HepG2 (cell line): ENCODE data around the gene IL22RA1. TPM values are rescaled to one million over a fixed set of nuclear protein-coding genes. Genes with fewer than 3 reads are reported as not detected.

ENCODE experiments used
- ATAC-seq: fragments of 200-7000 bp; cut with Tn5 transposase; 3 replicates; pipeline ENCODE4 v1.9.1; 2020; ENCODE audit warnings: mild to moderate bottlenecking, moderate library complexity
- BruUV-seq: library from RNA; stranded (reverse); fragments of 400-500 nt; replicated peaks from 2 replicates; lab custom pipeline; 2021; lab: Mats Ljungman, UMichigan
- CTCF ChIA-PET: fragments of 300-600 bp; formaldehyde crosslinking; extraction: SDS; loops from one replicate; lab custom pipeline; 2021; ENCODE audit warnings: low total read pairs, inconsistent platforms, low intra/inter-chr PET ratio; lab: Yijun Ruan, JAX
- POLR2A ChIA-PET: fragments of 350-600 bp; sonication (Branson Sonifier 250); formaldehyde crosslinking; loops from one replicate; lab custom pipeline; 2020; ENCODE audit warnings: antibody characterized with exemption, inconsistent platforms; lab: Yijun Ruan, JAX
- DNase-seq: peaks from one replicate; pipeline ENCODE4 v3.0.0-alpha.2; 2015; ENCODE audit warnings: low spot score
- FAIRE-seq: peaks from 3 replicates; lab custom pipeline; 2011; peaks lifted over from hg19 to GRCh38; lab: Jason Lieb, UNC
- H2AFZ ChIP-seq: one replicate; pipeline ENCODE4 v1.6.1; 2011; ENCODE audit warnings: low read length, inconsistent platforms
- H3K27ac ChIP-seq: fragments of 300-600 bp; 3 replicates; pipeline ENCODE4 v1.8.0; 2011; ENCODE audit warnings: mixed run types, mild to moderate bottlenecking, mixed read lengths, low read length, inconsistent platforms; ENCODE audit not compliant: insufficient read depth; ENCODE audit errors: extremely low read length
- H3K27me3 ChIP-seq, 2 experiments: fragments of 200-600 bp in 1 of 2; 2 replicates in 1 of 2; 3 replicates in 1 of 2; pipeline versions ENCODE4 v1.6.0 to v1.8.0; 2011; ENCODE audit warnings: low read length in 2 of 2, mild to moderate bottlenecking in 2 of 2, moderate library complexity in 2 of 2, inconsistent platforms in 1 of 2; ENCODE audit not compliant: insufficient read depth in 2 of 2, control insufficient read depth in 1 of 2
- H3K36me3 ChIP-seq, 2 experiments: fragments of 200-600 bp in 1 of 2; replicated peaks in 1 of 2; 2 replicates in 1 of 2; 3 replicates in 1 of 2; pipeline versions ENCODE4 v1.5.1 to v1.8.0; 2011; ENCODE audit warnings: low read length in 2 of 2, inconsistent platforms in 1 of 2; ENCODE audit not compliant: insufficient read depth in 2 of 2, control insufficient read depth in 1 of 2
- H3K4me1 ChIP-seq: 2 replicates; pipeline ENCODE4 v1.5.1; 2012; ENCODE audit warnings: low read length, inconsistent platforms; ENCODE audit not compliant: insufficient read depth
- H3K4me2 ChIP-seq: 2 replicates; pipeline ENCODE4 v1.6.0; 2011; ENCODE audit warnings: low read depth, low read length, inconsistent platforms
- H3K4me3 ChIP-seq, 3 experiments: fragments of 200-600 bp in 1 of 3; sonication (generic), shearing (Covaris generic) in 1 of 3; replicated peaks in 1 of 3; 2 replicates each; pipeline ENCODE4 v1.5.1; 2011 to 2016; ENCODE audit warnings: low read length in 3 of 3, inconsistent platforms in 2 of 3, low read depth in 2 of 3, mild to moderate bottlenecking in 2 of 3, control low read depth in 1 of 3, mixed read lengths in 1 of 3; ENCODE audit not compliant: insufficient read depth in 1 of 3
- H3K79me2 ChIP-seq: one replicate; pipeline ENCODE4 v1.6.1; 2011; ENCODE audit warnings: low read length, inconsistent platforms; ENCODE audit not compliant: insufficient read depth
- H3K9ac ChIP-seq: 2 replicates; pipeline ENCODE4 v1.6.0; 2011; ENCODE audit warnings: mild to moderate bottlenecking, low read depth, low read length, inconsistent platforms; ENCODE audit not compliant: insufficient read depth
- H3K9me3 ChIP-seq: 2 replicates; pipeline ENCODE4 v1.5.1; 2012; ENCODE audit warnings: mild to moderate bottlenecking, low read length
- H4K20me1 ChIP-seq: 2 replicates; pipeline ENCODE4 v1.6.0; 2011; ENCODE audit warnings: inconsistent platforms, mild to moderate bottlenecking, low read length, moderate library complexity; ENCODE audit not compliant: insufficient read depth
- ARNT2 ChIP-seq: sonication (generic); formaldehyde crosslinking; IDR thresholded peaks from 2 replicates; pipeline ENCODE4 v1.8.0; 2022; ENCODE audit warnings: mild to moderate bottlenecking, low read depth, missing genetic modification reagents, moderate library complexity
- ELF1 ChIP-seq: sonication (generic); formaldehyde crosslinking; IDR thresholded peaks from 2 replicates; pipeline ENCODE4 v1.4.0; 2020; ENCODE audit warnings: missing genetic modification reagents
- PTBP1 ChIP-seq: fragments of 200-400 bp; formaldehyde crosslinking; IDR thresholded peaks from 2 replicates; pipeline ENCODE4 v1.6.1; 2018; ENCODE audit warnings: low read length, low read depth; ENCODE audit not compliant: poor library complexity, severe bottlenecking
- SIX4 ChIP-seq: sonication (generic); formaldehyde crosslinking; IDR thresholded peaks from 2 replicates; pipeline ENCODE4 v1.4.0; 2020; ENCODE audit warnings: missing genetic modification reagents
- SOX5 ChIP-seq: IDR thresholded peaks from 2 replicates; pipeline ENCODE4 v1.6.1; 2016; ENCODE audit warnings: borderline replicate concordance
- ZNF224 ChIP-seq: sonication (generic); formaldehyde crosslinking; IDR thresholded peaks from 2 replicates; pipeline ENCODE4 v1.5.0; 2020; ENCODE audit warnings: mild to moderate bottlenecking, missing genetic modification reagents
- ZNF326 ChIP-seq: sonication (generic); formaldehyde crosslinking; IDR thresholded peaks from 2 replicates; pipeline ENCODE4 v1.4.0; 2020; ENCODE audit warnings: missing genetic modification reagents, borderline replicate concordance
- WGBS: methylation state at CpG from one replicate; pipeline ENCODE4 v1.1.6; 2017; ENCODE audit warnings: low lambda C conversion rate; 5-methylcytosine and 5-hydroxymethylcytosine counted together
- in situ Hi-C: cut with HindIII; loops from 2 replicates; pipeline ENCODE4 v1.10.0; 2017; ENCODE audit warnings: low pct_unique_long_range_greater_than_20kb; ENCODE audit not compliant: extremely low pct_ligation_motif_present
- intact Hi-C: fragments of 100-400 bp; cut with micrococcal nuclease; formaldehyde crosslinking; loops from one replicate; pipeline ENCODE4 v1.10.0; 2022; ENCODE audit not compliant: unreplicated experiment
- polyA plus RNA-seq, 8 experiments: library from polyadenylated mRNA; depleted of rRNA in 3 of 8; stranded (reverse) in 7 of 8; unstranded in 1 of 8; fragments of >200 nt; fragmentation: Illumina TruSeq in 4 of 8; extraction: Trizol in 4 of 8; gene quantifications; 2 replicates each; pipeline versions ENCODE4 v1.2.1 to v1.2.3, GENCODE V29; 2011 to 2016; ENCODE audit warnings: low read depth in 4 of 8, missing spikeins in 1 of 8, mixed read lengths in 1 of 8; ENCODE audit not compliant: insufficient read depth in 1 of 8
- total RNA-seq, 5 experiments: library from RNA; depleted of rRNA; stranded (reverse); fragments of >200 nt; fragmentation: Illumina TruSeq; extraction: Trizol; gene quantifications; 2 replicates each; pipeline ENCODE4 v1.2.3, GENCODE V29; 2016; ENCODE audit warnings: low read depth in 1 of 5
- TF ChIP-seq, protein P1 (sequence below): sonication (generic); formaldehyde crosslinking; IDR thresholded peaks from 2 replicates; pipeline ENCODE4 v1.9.0; 2022; ENCODE audit warnings: low read depth, missing genetic modification reagents
- TF ChIP-seq, protein P2 (sequence below): sonication (generic); formaldehyde crosslinking; conservative IDR thresholded peaks from 2 replicates; pipeline ENCODE4 v1.4.0; 2020; ENCODE audit warnings: missing genetic modification reagents
- TF ChIP-seq, protein P3 (sequence below): sonication (generic); formaldehyde crosslinking; IDR thresholded peaks from 2 replicates; pipeline ENCODE4 v1.5.1; 2020; ENCODE audit warnings: mild to moderate bottlenecking, missing genetic modification reagents
- TF ChIP-seq, protein P4 (sequence below): IDR thresholded peaks from 2 replicates; pipeline ENCODE4 v1.6.1; 2012; ENCODE audit warnings: low read depth, low read length, improper control_type of control experiment
- TF ChIP-seq, protein P5 (sequence below): sonication (generic); formaldehyde crosslinking; IDR thresholded peaks from 2 replicates; pipeline ENCODE4 v1.4.0; 2020; ENCODE audit warnings: mild to moderate bottlenecking, missing genetic modification reagents

The IL22RA1 gene
- total and polyA plus RNA-seq, 2 of the 13 experiments (the other 11 are each of a cell fraction or from before 2014, with no cell fraction given), result 4.4 to 10.2 TPM

DNA sequence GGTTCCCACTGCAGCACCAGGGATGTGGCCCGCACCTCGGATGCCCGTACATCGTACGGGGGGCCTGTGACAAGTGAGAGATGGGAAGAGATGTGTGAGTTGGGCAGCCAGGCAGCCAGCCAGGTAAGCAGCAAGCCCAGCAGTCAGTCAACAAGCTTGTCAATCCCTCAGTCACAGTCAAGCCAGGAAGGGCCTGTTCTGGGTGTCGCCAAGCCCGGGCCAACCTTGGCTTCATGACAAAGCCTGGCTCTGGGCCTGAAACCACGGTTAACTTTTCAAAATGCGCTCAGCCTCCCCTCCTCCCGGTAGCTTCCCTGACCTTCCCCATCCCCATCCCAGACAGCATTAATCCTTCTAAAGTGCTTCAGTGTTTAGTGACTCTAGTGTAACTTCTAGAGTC is 62.8 kb downstream of the IL22RA1 start:
- Histone ChIP-seq H3K79me2 (no peaks in the 10 kb centered on the region), H4K20me1 (no peaks in the 10 kb centered on the region), H3K4me1 (no peaks in the 10 kb centered on the region), H3K4me2 (no peak overlapping the region), H3K9me3 (no peaks in the 10 kb centered on the region), H3K36me3 (peaks cover 6 to 38% of the 10 kb centered on the region in 2 experiments; a peak in 4 of 5 replicates), H3K27me3 (no peaks in the 10 kb centered on the region), H3K9ac (no peak overlapping the region), H3K4me3 (no peak overlapping the region), H2AFZ (no peak overlapping the region), H3K27ac (no peak overlapping the region)
- in situ Hi-C loops (no loop called here), intact Hi-C loops (no loop called here)
- CTCF ChIA-PET, result no interaction called here
- no TSS peak for BruUV-seq
- 86% methylated on average over 7 of the region's 10 CpGs for whole genome bisulfite sequencing
- no peak for ATAC-seq
- FAIRE-seq, result no peak
- DNase-seq, result no peak
- POLR2A ChIA-PET, result no interaction called here
- TF ChIP-seq, protein P1, sequence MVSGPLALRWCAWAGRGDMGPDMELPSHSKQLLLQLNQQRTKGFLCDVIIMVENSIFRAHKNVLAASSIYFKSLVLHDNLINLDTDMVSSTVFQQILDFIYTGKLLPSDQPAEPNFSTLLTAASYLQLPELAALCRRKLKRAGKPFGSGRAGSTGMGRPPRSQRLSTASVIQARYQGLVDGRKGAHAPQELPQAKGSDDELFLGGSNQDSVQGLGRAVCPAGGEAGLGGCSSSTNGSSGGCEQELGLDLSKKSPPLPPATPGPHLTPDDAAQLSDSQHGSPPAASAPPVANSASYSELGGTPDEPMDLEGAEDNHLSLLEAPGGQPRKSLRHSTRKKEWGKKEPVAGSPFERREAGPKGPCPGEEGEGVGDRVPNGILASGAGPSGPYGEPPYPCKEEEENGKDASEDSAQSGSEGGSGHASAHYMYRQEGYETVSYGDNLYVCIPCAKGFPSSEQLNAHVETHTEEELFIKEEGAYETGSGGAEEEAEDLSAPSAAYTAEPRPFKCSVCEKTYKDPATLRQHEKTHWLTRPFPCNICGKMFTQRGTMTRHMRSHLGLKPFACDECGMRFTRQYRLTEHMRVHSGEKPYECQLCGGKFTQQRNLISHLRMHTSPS (CRISPR knock-in tag), result no peak
- no peak for TF ChIP-seq PTBP1
- TF ChIP-seq, protein P2, sequence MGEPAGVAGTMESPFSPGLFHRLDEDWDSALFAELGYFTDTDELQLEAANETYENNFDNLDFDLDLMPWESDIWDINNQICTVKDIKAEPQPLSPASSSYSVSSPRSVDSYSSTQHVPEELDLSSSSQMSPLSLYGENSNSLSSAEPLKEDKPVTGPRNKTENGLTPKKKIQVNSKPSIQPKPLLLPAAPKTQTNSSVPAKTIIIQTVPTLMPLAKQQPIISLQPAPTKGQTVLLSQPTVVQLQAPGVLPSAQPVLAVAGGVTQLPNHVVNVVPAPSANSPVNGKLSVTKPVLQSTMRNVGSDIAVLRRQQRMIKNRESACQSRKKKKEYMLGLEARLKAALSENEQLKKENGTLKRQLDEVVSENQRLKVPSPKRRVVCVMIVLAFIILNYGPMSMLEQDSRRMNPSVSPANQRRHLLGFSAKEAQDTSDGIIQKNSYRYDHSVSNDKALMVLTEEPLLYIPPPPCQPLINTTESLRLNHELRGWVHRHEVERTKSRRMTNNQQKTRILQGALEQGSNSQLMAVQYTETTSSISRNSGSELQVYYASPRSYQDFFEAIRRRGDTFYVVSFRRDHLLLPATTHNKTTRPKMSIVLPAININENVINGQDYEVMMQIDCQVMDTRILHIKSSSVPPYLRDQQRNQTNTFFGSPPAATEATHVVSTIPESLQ, result no peak
- TF ChIP-seq, protein P3, sequence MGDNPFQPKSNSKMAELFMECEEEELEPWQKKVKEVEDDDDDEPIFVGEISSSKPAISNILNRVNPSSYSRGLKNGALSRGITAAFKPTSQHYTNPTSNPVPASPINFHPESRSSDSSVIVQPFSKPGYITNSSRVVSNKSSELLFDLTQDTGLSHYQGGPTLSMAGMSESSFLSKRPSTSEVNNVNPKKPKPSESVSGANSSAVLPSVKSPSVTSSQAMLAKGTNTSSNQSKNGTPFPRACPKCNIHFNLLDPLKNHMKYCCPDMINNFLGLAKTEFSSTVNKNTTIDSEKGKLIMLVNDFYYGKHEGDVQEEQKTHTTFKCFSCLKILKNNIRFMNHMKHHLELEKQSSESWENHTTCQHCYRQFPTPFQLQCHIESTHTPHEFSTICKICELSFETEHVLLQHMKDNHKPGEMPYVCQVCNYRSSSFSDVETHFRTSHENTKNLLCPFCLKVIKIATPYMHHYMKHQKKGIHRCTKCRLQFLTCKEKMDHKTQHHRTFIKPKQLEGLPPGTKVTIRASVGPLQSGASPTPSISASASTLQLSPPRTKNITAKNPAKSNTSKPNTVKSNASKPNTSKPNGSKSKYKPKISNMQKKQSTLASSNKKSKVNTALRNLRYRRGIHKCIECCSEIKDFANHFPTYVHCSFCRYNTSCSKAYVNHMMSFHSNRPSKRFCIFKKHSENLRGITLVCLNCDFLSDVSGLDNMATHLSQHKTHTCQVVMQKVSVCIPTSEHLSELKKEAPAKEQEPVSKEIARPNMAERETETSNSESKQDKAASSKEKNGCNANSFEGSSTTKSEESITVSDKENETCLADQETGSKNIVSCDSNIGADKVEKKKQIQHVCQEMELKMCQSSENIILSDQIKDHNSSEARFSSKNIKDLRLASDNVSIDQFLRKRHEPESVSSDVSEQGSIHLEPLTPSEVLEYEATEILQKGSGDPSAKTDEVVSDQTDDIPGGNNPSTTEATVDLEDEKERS (CRISPR knock-in tag), result no peak
- no peak for TF ChIP-seq ELF1 (CRISPR knock-in tag)
- TF ChIP-seq, protein P4, sequence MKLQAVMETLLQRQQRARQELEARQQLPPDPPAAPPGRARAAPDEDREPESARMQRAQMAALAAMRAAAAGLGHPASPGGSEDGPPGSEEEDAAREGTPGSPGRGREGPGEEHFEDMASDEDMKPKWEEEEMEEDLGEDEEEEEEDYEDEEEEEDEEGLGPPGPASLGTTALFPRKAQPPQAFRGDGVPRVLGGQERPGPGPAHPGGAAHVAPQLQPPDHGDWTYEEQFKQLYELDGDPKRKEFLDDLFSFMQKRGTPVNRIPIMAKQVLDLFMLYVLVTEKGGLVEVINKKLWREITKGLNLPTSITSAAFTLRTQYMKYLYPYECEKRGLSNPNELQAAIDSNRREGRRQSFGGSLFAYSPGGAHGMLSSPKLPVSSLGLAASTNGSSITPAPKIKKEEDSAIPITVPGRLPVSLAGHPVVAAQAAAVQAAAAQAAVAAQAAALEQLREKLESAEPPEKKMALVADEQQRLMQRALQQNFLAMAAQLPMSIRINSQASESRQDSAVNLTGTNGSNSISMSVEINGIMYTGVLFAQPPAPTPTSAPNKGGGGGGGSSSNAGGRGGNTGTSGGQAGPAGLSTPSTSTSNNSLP, result no peak
- TF ChIP-seq ZNF326 (CRISPR knock-in tag), result no peak
- TF ChIP-seq, protein P5, sequence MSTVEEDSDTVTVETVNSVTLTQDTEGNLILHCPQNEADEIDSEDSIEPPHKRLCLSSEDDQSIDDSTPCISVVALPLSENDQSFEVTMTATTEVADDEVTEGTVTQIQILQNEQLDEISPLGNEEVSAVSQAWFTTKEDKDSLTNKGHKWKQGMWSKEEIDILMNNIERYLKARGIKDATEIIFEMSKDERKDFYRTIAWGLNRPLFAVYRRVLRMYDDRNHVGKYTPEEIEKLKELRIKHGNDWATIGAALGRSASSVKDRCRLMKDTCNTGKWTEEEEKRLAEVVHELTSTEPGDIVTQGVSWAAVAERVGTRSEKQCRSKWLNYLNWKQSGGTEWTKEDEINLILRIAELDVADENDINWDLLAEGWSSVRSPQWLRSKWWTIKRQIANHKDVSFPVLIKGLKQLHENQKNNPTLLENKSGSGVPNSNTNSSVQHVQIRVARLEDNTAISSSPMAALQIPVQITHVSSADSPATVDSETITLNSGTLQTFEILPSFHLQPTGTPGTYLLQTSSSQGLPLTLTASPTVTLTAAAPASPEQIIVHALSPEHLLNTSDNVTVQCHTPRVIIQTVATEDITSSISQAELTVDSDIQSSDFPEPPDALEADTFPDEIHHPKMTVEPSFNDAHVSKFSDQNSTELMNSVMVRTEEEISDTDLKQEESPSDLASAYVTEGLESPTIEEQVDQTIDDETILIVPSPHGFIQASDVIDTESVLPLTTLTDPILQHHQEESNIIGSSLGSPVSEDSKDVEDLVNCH (CRISPR knock-in tag), result no peak
- TF ChIP-seq SIX4 (CRISPR knock-in tag), result no peak
- TF ChIP-seq ZNF224 (CRISPR knock-in tag), result no peak
- TF ChIP-seq ARNT2 (CRISPR knock-in tag), result no peak
- no peak for TF ChIP-seq SOX5 (CRISPR knock-in tag)
